HEK293 (cell line): Measurements from ENCODE around the gene DLX6.

Experiments used
- CTCF ChIP-seq: fragments of 450-650 bp; formaldehyde crosslinking; IDR thresholded peaks from 2 replicates; pipeline ENCODE4 v1.5.1; 2016; ENCODE audit warnings: missing biosample characterization, missing genetic modification characterization
- GFI1B ChIP-seq: fragments of 450-650 bp; formaldehyde crosslinking; IDR thresholded peaks from 2 replicates; pipeline ENCODE4 v1.5.1; 2016; ENCODE audit warnings: missing biosample characterization, missing genetic modification characterization
- PATZ1 ChIP-seq: fragments of 450-650 bp; formaldehyde crosslinking; IDR thresholded peaks from 2 replicates; pipeline ENCODE4 v1.5.1; 2016; ENCODE audit warnings: missing biosample characterization, missing genetic modification characterization
- TCF7L2 ChIP-seq: IDR thresholded peaks from 2 replicates; pipeline ENCODE4 v1.6.1; 2011; ENCODE audit warnings: low read depth, mild to moderate bottlenecking, inconsistent platforms, low read length, moderate library complexity, borderline replicate concordance
- ZFP37 ChIP-seq: fragments of 450-650 bp; formaldehyde crosslinking; IDR thresholded peaks from 2 replicates; pipeline ENCODE4 v1.5.1; 2016; ENCODE audit warnings: missing biosample characterization, missing genetic modification characterization
- ZNF112 ChIP-seq: fragments of 450-650 bp; formaldehyde crosslinking; IDR thresholded peaks from 2 replicates; pipeline ENCODE4 v1.5.0; 2017; ENCODE audit warnings: missing biosample characterization, missing genetic modification characterization
- ZNF138 ChIP-seq: fragments of 450-650 bp; formaldehyde crosslinking; IDR thresholded peaks from 2 replicates; pipeline ENCODE4 v1.5.1; 2016; ENCODE audit warnings: missing biosample characterization, missing genetic modification characterization, borderline replicate concordance
- ZNF24 ChIP-seq: fragments of 450-650 bp; formaldehyde crosslinking; IDR thresholded peaks from 2 replicates; pipeline ENCODE4 v1.5.1; 2016; ENCODE audit warnings: missing biosample characterization, missing genetic modification characterization
- ZNF350 ChIP-seq: fragments of 450-650 bp; formaldehyde crosslinking; IDR thresholded peaks from 2 replicates; pipeline ENCODE4 v1.5.0; 2017; ENCODE audit warnings: missing biosample characterization, mild to moderate bottlenecking, missing genetic modification characterization
- ZNF394 ChIP-seq: fragments of 450-650 bp; formaldehyde crosslinking; IDR thresholded peaks from 2 replicates; pipeline ENCODE4 v1.5.1; 2016; ENCODE audit warnings: missing biosample characterization, missing genetic modification characterization, mild to moderate bottlenecking, moderate library complexity, borderline replicate concordance
- ZNF423 ChIP-seq: fragments of 450-650 bp; formaldehyde crosslinking; IDR thresholded peaks from 2 replicates; pipeline ENCODE4 v1.5.1; 2016; ENCODE audit warnings: missing biosample characterization, missing genetic modification characterization
- ZNF776 ChIP-seq: fragments of 450-650 bp; formaldehyde crosslinking; IDR thresholded peaks from 2 replicates; pipeline ENCODE4 v1.5.0; 2017; ENCODE audit warnings: missing biosample characterization, missing genetic modification characterization, borderline replicate concordance
- ZNF785 ChIP-seq: fragments of 450-650 bp; formaldehyde crosslinking; IDR thresholded peaks from 2 replicates; pipeline ENCODE4 v1.5.1; 2016; ENCODE audit warnings: missing biosample characterization, missing genetic modification characterization

GRCh38 chr7:97005183-97006054 is at the start of gene DLX6:
- TF ChIP-seq ZNF24: no peak
- peak; percentile 74 for TF ChIP-seq CTCF
- peak; percentile 89 for TF ChIP-seq ZNF350 (tag by site-specific recombination)
- no peak for TF ChIP-seq TCF7L2
- TF ChIP-seq ZFP37: peak; percentile 56; the same call in 1 of the 2 replicates
- TF ChIP-seq GFI1B (tag by site-specific recombination): no peak
- TF ChIP-seq ZNF138: no peak
- TF ChIP-seq ZNF785 (tag by site-specific recombination): no peak
- TF ChIP-seq ZNF394 (tag by site-specific recombination): peak; percentile 15; the same call in 1 of the 2 replicates
- no peak for TF ChIP-seq ZNF423 (tag by site-specific recombination)
- no peak for TF ChIP-seq ZNF776 (tag by site-specific recombination)
- TF ChIP-seq ZNF112 (tag by site-specific recombination): no peak
- TF ChIP-seq PATZ1 (tag by site-specific recombination): peak; percentile 82
